Neural cell (in vitro differentiated cells): ENCODE data around the gene DEAF1. TPM values are rescaled to one million over a fixed set of nuclear protein-coding genes. Genes with fewer than 3 reads are reported as not detected.

ENCODE experiments used
- H2AFZ ChIP-seq: fragments of 200-600, 300-800 bp; sonication (generic), shearing (Covaris generic); 2 replicates; pipeline ENCODE4 v1.6.0; 2014; ENCODE audit warnings: low read depth, mild to moderate bottlenecking, antibody characterized with exemption, low read length, moderate library complexity
- H3F3A ChIP-seq: fragments of 200-600 bp; shearing (Covaris generic); 2 replicates; pipeline ENCODE4 v1.6.1; 2016; ENCODE audit warnings: mild to moderate bottlenecking, moderate library complexity, mixed read lengths, antibody characterized with exemption, low read length; ENCODE audit not compliant: insufficient read depth, poor library complexity, severe bottlenecking
- H3K27ac ChIP-seq: fragments of 200-600, 300-800 bp; sonication (generic), shearing (Covaris generic); 2 replicates; pipeline ENCODE4 v1.5.1; 2014; ENCODE audit warnings: mild to moderate bottlenecking, low read length, moderate library complexity
- H3K27me3 ChIP-seq: fragments of 300-800, 200-600 bp; sonication (generic), shearing (Covaris generic); 2 replicates; pipeline ENCODE4 v1.6.0; 2014; ENCODE audit warnings: mild to moderate bottlenecking, low read depth, low read length, moderate library complexity; ENCODE audit not compliant: insufficient read depth
- H3K36me3 ChIP-seq: fragments of 300-800, 200-600 bp; sonication (generic), shearing (Covaris generic); 2 replicates; pipeline ENCODE4 v1.5.1; 2014; ENCODE audit warnings: mild to moderate bottlenecking, antibody characterized with exemption, low read length, moderate library complexity; ENCODE audit not compliant: insufficient read depth
- H3K4me2 ChIP-seq: fragments of 300-800, 200-600 bp; sonication (generic), shearing (Covaris generic); 2 replicates; pipeline ENCODE4 v1.6.0; 2014; ENCODE audit warnings: mild to moderate bottlenecking, low read length
- H3K4me3 ChIP-seq: fragments of 300-800, 200-600 bp; sonication (generic), shearing (Covaris generic); 2 replicates; pipeline ENCODE4 v1.5.1; 2014; ENCODE audit warnings: mild to moderate bottlenecking, low read length, moderate library complexity
- H3K79me2 ChIP-seq: fragments of 200-600 bp; shearing (Covaris generic); replicated peaks from 2 replicates; pipeline ENCODE4 v1.6.0; 2014; ENCODE audit warnings: mild to moderate bottlenecking, low read length, moderate library complexity; ENCODE audit not compliant: insufficient read depth
- H3K9ac ChIP-seq: fragments of 300-800, 200-600 bp; sonication (generic), shearing (Covaris generic); 2 replicates; pipeline ENCODE4 v1.6.1; 2016; ENCODE audit warnings: mild to moderate bottlenecking, low read length, mixed read lengths
- H3K9me2 ChIP-seq: fragments of 200-600 bp; shearing (Covaris generic); 2 replicates; pipeline ENCODE4 v1.6.1; 2016; ENCODE audit warnings: mild to moderate bottlenecking, low read length, mixed read lengths; ENCODE audit not compliant: insufficient read depth
- H3K9me3 ChIP-seq: fragments of 200-600, 300-800 bp; sonication (generic), shearing (Covaris generic); 2 replicates; pipeline ENCODE4 v1.6.1; 2016; ENCODE audit warnings: mild to moderate bottlenecking, mixed run types, low read length, moderate library complexity, mixed read lengths
- H4K20me1 ChIP-seq: fragments of 200-600 bp; shearing (Covaris generic); 2 replicates; pipeline ENCODE4 v1.6.1; 2016; ENCODE audit warnings: mild to moderate bottlenecking, mixed run types; ENCODE audit not compliant: insufficient read depth
- CTCF ChIP-seq: fragments of 450-650 bp; IDR thresholded peaks from 2 replicates; pipeline ENCODE4 v1.5.1; 2014; ENCODE audit warnings: antibody characterized with exemption, mild to moderate bottlenecking, moderate library complexity; ENCODE audit not compliant: poor library complexity, severe bottlenecking
- EP300 ChIP-seq: fragments of 450-650 bp; conservative IDR thresholded peaks from 2 replicates; pipeline ENCODE4 v1.6.1; 2014; ENCODE audit warnings: antibody characterized with exemption, mild to moderate bottlenecking, moderate library complexity; ENCODE audit not compliant: poor library complexity, severe bottlenecking
- EZH2 ChIP-seq: fragments of 200-600, 300-800 bp; shearing (Covaris generic), sonication (generic); IDR thresholded peaks from 2 replicates; pipeline ENCODE4 v1.6.1; 2014; ENCODE audit warnings: antibody characterized with exemption, low read length, borderline replicate concordance, mild to moderate bottlenecking; ENCODE audit not compliant: insufficient read depth, poor library complexity, severe bottlenecking
- MXI1 ChIP-seq: fragments of 450-650 bp; conservative IDR thresholded peaks from 2 replicates; pipeline ENCODE4 v1.6.1; 2014; ENCODE audit warnings: antibody characterized with exemption, mild to moderate bottlenecking; ENCODE audit not compliant: poor library complexity, severe bottlenecking
- POLR2AphosphoS5 ChIP-seq: IDR thresholded peaks from 2 replicates; pipeline ENCODE4 v1.6.1; 2012
- RAD21 ChIP-seq: fragments of 450-650 bp; conservative IDR thresholded peaks from 2 replicates; pipeline ENCODE4 v1.6.1; 2014; ENCODE audit warnings: antibody characterized with exemption, mild to moderate bottlenecking, moderate library complexity
- REST ChIP-seq: IDR thresholded peaks from 2 replicates; pipeline ENCODE4 v1.6.1; 2012; ENCODE audit warnings: borderline replicate concordance
- SMC3 ChIP-seq: fragments of 450-650 bp; conservative IDR thresholded peaks from 2 replicates; pipeline ENCODE4 v1.6.1; 2014; ENCODE audit warnings: antibody characterized with exemption, mild to moderate bottlenecking, moderate library complexity; ENCODE audit not compliant: poor library complexity
- TAF1 ChIP-seq: IDR thresholded peaks from 2 replicates; pipeline ENCODE4 v1.6.1; 2012; ENCODE audit warnings: low read depth
- polyA plus RNA-seq: library from polyadenylated mRNA; depleted of rRNA; stranded (reverse); fragments of >200 nt; gene quantifications from 2 replicates; pipeline ENCODE4 v1.2.3, GENCODE V29; 2014

DEAF1 gene
- polyA plus RNA-seq, 1 donor from 2014 or later, result 87.6 TPM

GRCh38 chr11:699116-699508 is 4.1 kb upstream of the DEAF1 start:
- Histone ChIP-seq H3K4me2 (no peak overlapping the region), H3K9me3 (no peaks in the 10 kb centered on the region), H2AFZ (no peak overlapping the region), H3F3A (no peaks in the 10 kb centered on the region), H4K20me1 (no peaks in the 10 kb centered on the region), H3K4me3 (no peak overlapping the region), H3K36me3 (no peaks in the 10 kb centered on the region), H3K9me2 (no peaks in the 10 kb centered on the region), H3K79me2 (peaks cover 6% of the 10 kb centered on the region), H3K27me3 (no peaks in the 10 kb centered on the region), H3K9ac (no peak overlapping the region), H3K27ac (no peak overlapping the region)
- TF ChIP-seq TAF1 (no peak), EZH2 (no peak), CTCF (no peak), EP300 (no peak), RAD21 (no peak), REST (no peak), POLR2AphosphoS5 (no peak), MXI1 (no peak), SMC3 (no peak)

- Histone ChIP-seq H3K27ac (no peak overlapping the region), H2AFZ (no peak overlapping the region), H4K20me1 (no peaks in the 10 kb centered on the region), H3F3A (no peaks in the 10 kb centered on the region), H3K4me2 (no peak overlapping the region), H3K9ac (no peak overlapping the region), H3K36me3 (no peaks in the 10 kb centered on the region), H3K9me2 (no peaks in the 10 kb centered on the region), H3K4me3 (no peak overlapping the region), H3K79me2 (peaks cover 11% of the 10 kb centered on the region), H3K9me3 (no peaks in the 10 kb centered on the region), H3K27me3 (no peaks in the 10 kb centered on the region)
- TF ChIP-seq EZH2 (no peak), EP300 (no peak), RAD21 (no peak), TAF1 (no peak), REST (no peak), SMC3 (no peak), MXI1 (no peak), POLR2AphosphoS5 (no peak), CTCF (no peak)
These were observed 3.6 kb upstream of the DEAF1 start for GRCh38 chr11:698493-699115.
